DND-41 (cell line): Measurements from ENCODE around the gene RNF213.

Experiments
- ATAC-seq: fragments of 200-7000 bp; cut with Tn5 transposase; 3 replicates; pipeline ENCODE4 v1.9.1; 2021; ENCODE audit warnings: low read depth; ENCODE audit not compliant: insufficient read depth
- DNase-seq: peaks from one replicate; pipeline ENCODE4 v3.0.0-alpha.2; 2020
- H2AFZ ChIP-seq: 2 replicates; pipeline ENCODE4 v1.6.0; 2012; ENCODE audit warnings: low read depth, low read length
- H3K27ac ChIP-seq: 2 replicates; pipeline ENCODE4 v1.5.1; 2012; ENCODE audit warnings: low read length, inconsistent platforms
- H3K27me3 ChIP-seq: fragments of 200-600 bp; sonication (generic); 2 replicates; pipeline ENCODE4 v1.6.0; 2012; ENCODE audit warnings: low read length, mild to moderate bottlenecking, inconsistent platforms; ENCODE audit not compliant: insufficient read depth, poor library complexity
- H3K36me3 ChIP-seq: 2 replicates; pipeline ENCODE4 v1.5.1; 2012; ENCODE audit warnings: low read length, inconsistent platforms; ENCODE audit not compliant: insufficient read depth
- H3K4me1 ChIP-seq: 2 replicates; pipeline ENCODE4 v1.5.1; 2012; ENCODE audit warnings: mild to moderate bottlenecking, low read length; ENCODE audit not compliant: insufficient read depth
- H3K4me2 ChIP-seq: 2 replicates; pipeline ENCODE4 v1.6.0; 2012; ENCODE audit warnings: mild to moderate bottlenecking, moderate library complexity, low read length, inconsistent platforms; ENCODE audit not compliant: insufficient read depth
- H3K4me3 ChIP-seq, 2 experiments: fragments of 200-600 bp in 1 of 2; shearing (Covaris generic) in 1 of 2; 2 replicates each; pipeline ENCODE4 v1.5.1; 2012 to 2016; ENCODE audit warnings: inconsistent platforms in 2 of 2, low read length in 2 of 2, mild to moderate bottlenecking in 2 of 2, low read depth in 1 of 2, moderate library complexity in 1 of 2
- H3K79me2 ChIP-seq: 2 replicates; pipeline ENCODE4 v1.6.0; 2012; ENCODE audit warnings: low read length, inconsistent platforms; ENCODE audit not compliant: insufficient read depth
- H3K9ac ChIP-seq: 2 replicates; pipeline ENCODE4 v1.6.0; 2012; ENCODE audit warnings: low read depth, mild to moderate bottlenecking, inconsistent platforms, low read length, moderate library complexity
- H3K9me3 ChIP-seq: 2 replicates; pipeline ENCODE4 v1.5.1; 2012; ENCODE audit warnings: low read length, moderate library complexity, mild to moderate bottlenecking, inconsistent platforms; ENCODE audit not compliant: insufficient read depth, severe bottlenecking
- H4K20me1 ChIP-seq: 2 replicates; pipeline ENCODE4 v1.6.0; 2012; ENCODE audit warnings: low read length; ENCODE audit not compliant: insufficient read depth
- CTCF ChIP-seq: IDR thresholded peaks from 2 replicates; pipeline ENCODE4 v1.5.1; 2012; ENCODE audit warnings: borderline replicate concordance, low read length, moderate library complexity, mild to moderate bottlenecking; ENCODE audit not compliant: poor library complexity, severe bottlenecking; ENCODE audit errors: extremely low read depth
- EZH2 ChIP-seq: IDR thresholded peaks from 3 replicates; pipeline ENCODE4 v1.6.1; 2012; ENCODE audit warnings: borderline replicate concordance, low read depth, mild to moderate bottlenecking, moderate library complexity, low read length, inconsistent platforms; ENCODE audit not compliant: severe bottlenecking

RNF213 gene

DNA sequence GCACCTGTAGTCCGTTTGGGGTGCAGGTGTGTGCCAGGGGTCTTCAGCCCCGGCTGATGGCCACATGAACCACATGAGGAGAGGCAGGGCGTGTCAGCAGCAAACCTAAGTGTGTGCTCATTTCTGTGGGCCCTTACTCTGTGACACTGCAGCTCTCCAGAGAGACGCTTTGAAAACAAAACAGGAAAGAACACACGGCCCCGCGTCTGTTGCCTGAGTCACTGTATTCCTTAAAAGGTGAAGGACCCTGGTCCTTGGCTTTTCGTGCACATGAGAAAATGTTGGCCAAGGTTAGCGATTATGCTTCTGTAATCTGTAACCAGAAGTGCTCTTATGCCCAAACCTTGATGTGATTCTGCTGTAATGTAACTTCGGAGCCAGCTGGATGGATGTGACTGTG lies 176.9 kb downstream of the RNF213 start:
- TF ChIP-seq EZH2 (no peak), CTCF (no peak)
- DNase-seq, result no peak
- H3K27me3 ChIP-seq, result no peaks in the 10 kb centered on the region
- H3K4me3 ChIP-seq, result no peak overlapping the region
- H3K4me2 ChIP-seq, result no peak overlapping the region
- ATAC-seq, result no peak
- H3K27ac ChIP-seq, result no peak overlapping the region
- H2AFZ ChIP-seq, result no peak overlapping the region
- H3K79me2 ChIP-seq, result no peaks in the 10 kb centered on the region
- H3K9me3 ChIP-seq, result no peaks in the 10 kb centered on the region
- no peaks in the 10 kb centered on the region for H3K4me1 ChIP-seq
- H3K9ac ChIP-seq, result no peak overlapping the region
- H4K20me1 ChIP-seq, result peaks cover 9% of the 10 kb centered on the region
- H3K36me3 ChIP-seq, result no peaks in the 10 kb centered on the region

DNA sequence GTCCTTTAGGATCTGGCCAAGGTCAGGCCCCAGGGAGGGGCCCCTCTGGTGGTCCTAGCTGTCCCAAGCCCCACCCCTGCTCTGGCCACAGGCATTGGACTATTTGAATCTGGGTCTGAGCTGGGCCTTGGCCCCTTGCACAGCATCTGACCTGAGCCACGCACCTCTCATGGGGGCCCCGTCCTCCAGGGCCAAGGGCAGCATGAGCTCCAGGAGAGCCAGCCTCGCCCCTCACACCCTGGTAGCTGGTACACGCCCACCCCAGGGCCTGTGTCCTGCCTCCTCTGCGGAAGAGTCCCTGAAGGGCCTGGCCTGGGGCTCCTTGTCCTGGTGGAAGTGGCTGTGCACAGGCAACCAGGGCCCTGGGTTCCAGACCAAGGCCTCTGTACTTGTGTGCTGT lies 178.2 kb downstream of the RNF213 start:
- no peak overlapping the region for H3K9ac ChIP-seq
- no peak overlapping the region for H2AFZ ChIP-seq
- H3K27me3 ChIP-seq, result no peaks in the 10 kb centered on the region
- H3K36me3 ChIP-seq, result no peaks in the 10 kb centered on the region
- H4K20me1 ChIP-seq, result peaks cover 9% of the 10 kb centered on the region
- no peak overlapping the region for H3K4me3 ChIP-seq
- no peaks in the 10 kb centered on the region for H3K4me1 ChIP-seq
- DNase-seq (no peak), ATAC-seq (no peak)
- H3K9me3 ChIP-seq, result no peaks in the 10 kb centered on the region
- H3K27ac ChIP-seq, result no peak overlapping the region
- TF ChIP-seq EZH2 (no peak), CTCF (no peak)
- H3K4me2 ChIP-seq, result no peak overlapping the region
- no peaks in the 10 kb centered on the region for H3K79me2 ChIP-seq

DNA sequence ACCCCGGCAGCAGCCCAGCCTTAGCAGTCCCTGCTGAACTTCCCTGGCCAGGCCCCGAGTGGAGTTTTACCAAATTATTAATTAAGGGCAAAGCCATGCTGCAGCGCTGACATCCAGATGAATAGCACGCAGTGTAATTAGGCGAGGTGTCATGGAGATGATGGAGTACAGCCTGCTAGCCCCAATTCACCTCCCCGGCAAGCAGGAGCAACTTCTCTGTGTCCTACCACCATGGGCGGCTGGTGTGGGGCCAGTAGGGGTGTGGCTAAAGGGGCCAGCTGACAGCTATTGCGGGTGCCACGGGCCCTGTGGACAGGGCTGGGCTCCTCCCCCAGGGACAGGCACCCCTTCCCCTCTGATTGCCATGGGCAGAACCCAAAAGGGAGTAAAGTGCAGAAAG lies 178.8 kb downstream of the RNF213 start:
- Histone ChIP-seq H3K4me1 (no peaks in the 10 kb centered on the region), H3K27me3 (no peaks in the 10 kb centered on the region), H3K79me2 (no peaks in the 10 kb centered on the region), H3K27ac (no peak overlapping the region), H2AFZ (no peak overlapping the region), H3K4me3 (no peak overlapping the region), H3K36me3 (no peaks in the 10 kb centered on the region), H3K4me2 (no peak overlapping the region), H3K9ac (no peak overlapping the region), H3K9me3 (no peaks in the 10 kb centered on the region), H4K20me1 (peaks cover 9% of the 10 kb centered on the region)
- DNase-seq (no peak), ATAC-seq (no peak)
- TF ChIP-seq EZH2 (no peak), CTCF (no peak)

- DNase-seq, result peak; percentile 85
- H3K36me3 ChIP-seq, result no peaks in the 10 kb centered on the region
- H3K79me2 ChIP-seq, result no peaks in the 10 kb centered on the region
- H3K9ac ChIP-seq, result no peak overlapping the region
- H3K27ac ChIP-seq, result no peak overlapping the region
- peak; percentile 100 for ATAC-seq
- TF ChIP-seq CTCF, result peak; percentile 44
- TF ChIP-seq EZH2, result no peak
- H3K27me3 ChIP-seq, result no peaks in the 10 kb centered on the region
- no peaks in the 10 kb centered on the region for H3K4me1 ChIP-seq
- no peaks in the 10 kb centered on the region for H3K9me3 ChIP-seq
- no peak overlapping the region for H3K4me2 ChIP-seq
- no peak overlapping the region for H3K4me3 ChIP-seq
- H4K20me1 ChIP-seq, result peaks cover 9% of the 10 kb centered on the region
- no peak overlapping the region for H2AFZ ChIP-seq
These were observed 180.5 kb downstream of the RNF213 start for GRCh38 chr17:80441133-80441578.
